H9 (cell line): Measurements from ENCODE around the gene FTHL17. TPM values are rescaled to one million over a fixed set of nuclear protein-coding genes. Genes with fewer than 3 reads are reported as not detected.

ENCODE experiments used
- DNase-seq: peaks from one replicate; pipeline ENCODE4 v3.0.0-alpha.2; 2017
- H2AFZ ChIP-seq: one replicate; pipeline ENCODE4 v1.6.1; 2013; ENCODE audit warnings: mild to moderate bottlenecking, low read length, control low read depth, moderate library complexity
- H2AK5ac ChIP-seq: 2 replicates; pipeline ENCODE4 v1.6.1; 2013; ENCODE audit warnings: low read length, control low read depth, mixed read lengths; ENCODE audit not compliant: insufficient read length
- H2BK120ac ChIP-seq: one replicate; pipeline ENCODE4 v1.6.1; 2013; ENCODE audit warnings: low read depth, mild to moderate bottlenecking, low read length, control low read depth, inconsistent platforms; ENCODE audit not compliant: poor library complexity, severe bottlenecking
- H2BK12ac ChIP-seq: 2 replicates; pipeline ENCODE4 v1.6.1; 2013; ENCODE audit warnings: low read length, control low read depth, mixed read lengths, low read depth; ENCODE audit not compliant: insufficient read length
- H2BK15ac ChIP-seq: 2 replicates; pipeline ENCODE4 v1.6.1; 2013; ENCODE audit warnings: low read depth, low read length, control low read depth
- H2BK20ac ChIP-seq: one replicate; pipeline ENCODE4 v1.6.1; 2013; ENCODE audit warnings: low read depth, mild to moderate bottlenecking, low read length, control low read depth, inconsistent platforms; ENCODE audit not compliant: poor library complexity, severe bottlenecking
- H2BK5ac ChIP-seq: 2 replicates; pipeline ENCODE4 v1.6.1; 2013; ENCODE audit warnings: low read length, control low read depth, mixed read lengths; ENCODE audit not compliant: insufficient read length
- H3K14ac ChIP-seq: 2 replicates; pipeline ENCODE4 v1.6.1; 2013; ENCODE audit warnings: low read length, control low read depth; ENCODE audit not compliant: insufficient read depth
- H3K18ac ChIP-seq: 2 replicates; pipeline ENCODE4 v1.6.1; 2013; ENCODE audit warnings: low read depth, mild to moderate bottlenecking, mixed read lengths, low read length, control low read depth; ENCODE audit not compliant: insufficient read length
- H3K23ac ChIP-seq: 2 replicates; pipeline ENCODE4 v1.6.1; 2013; ENCODE audit warnings: low read length, control low read depth, mixed read lengths, low read depth; ENCODE audit not compliant: insufficient read length
- H3K23me2 ChIP-seq: 2 replicates; pipeline ENCODE4 v1.6.1; 2013; ENCODE audit warnings: low read depth, mild to moderate bottlenecking, mixed read lengths, low read length, control low read depth; ENCODE audit not compliant: insufficient read length, poor library complexity, severe bottlenecking
- H3K27ac ChIP-seq: 2 replicates; pipeline ENCODE4 v1.5.1; 2013; ENCODE audit warnings: low read length, control low read depth, mixed read lengths, low read depth; ENCODE audit not compliant: insufficient read length
- H3K27me3 ChIP-seq: 2 replicates; pipeline ENCODE4 v1.6.1; 2013; ENCODE audit warnings: low read length, control low read depth, inconsistent platforms; ENCODE audit not compliant: insufficient read depth
- H3K4ac ChIP-seq: 2 replicates; pipeline ENCODE4 v1.6.1; 2013; ENCODE audit warnings: low read depth, mild to moderate bottlenecking, control low read depth, inconsistent platforms, low read length, moderate library complexity
- H3K4me1 ChIP-seq: 2 replicates; pipeline ENCODE4 v1.6.1; 2013; ENCODE audit warnings: low read length, control low read depth, inconsistent platforms; ENCODE audit not compliant: insufficient read depth
- H3K4me2 ChIP-seq: 2 replicates; pipeline ENCODE4 v1.6.1; 2013; ENCODE audit warnings: low read length, control low read depth, mixed read lengths; ENCODE audit not compliant: insufficient read length, insufficient read depth
- H3K56ac ChIP-seq: 2 replicates; pipeline ENCODE4 v1.6.1; 2013; ENCODE audit warnings: low read depth, mild to moderate bottlenecking, mixed read lengths, low read length, control low read depth; ENCODE audit not compliant: insufficient read length
- H3K79me1 ChIP-seq: 2 replicates; pipeline ENCODE4 v1.6.1; 2013; ENCODE audit warnings: low read depth, mild to moderate bottlenecking, moderate library complexity, low read length, control low read depth, inconsistent platforms; ENCODE audit not compliant: insufficient read depth, poor library complexity, severe bottlenecking
- H3K79me2 ChIP-seq: 2 replicates; pipeline ENCODE4 v1.6.1; 2013; ENCODE audit warnings: low read length, control low read depth, inconsistent platforms; ENCODE audit not compliant: insufficient read depth
- H3K9ac ChIP-seq: 2 replicates; pipeline ENCODE4 v1.6.1; 2013; ENCODE audit warnings: low read length, control low read depth, mixed read lengths; ENCODE audit not compliant: insufficient read length; ENCODE audit errors: extremely low read depth
- H3K9me3 ChIP-seq: one replicate; pipeline ENCODE4 v1.6.1; 2013; ENCODE audit warnings: low read depth, low read length, inconsistent platforms; ENCODE audit not compliant: control insufficient read depth
- H3T11ph ChIP-seq: one replicate; pipeline ENCODE4 v1.6.1; 2013; ENCODE audit warnings: mild to moderate bottlenecking, low read length, control low read depth, inconsistent platforms
- H4K20me1 ChIP-seq: one replicate; pipeline ENCODE4 v1.6.1; 2013; ENCODE audit not compliant: control insufficient read depth, insufficient read length, insufficient read depth
- H4K5ac ChIP-seq: 2 replicates; pipeline ENCODE4 v1.6.1; 2013; ENCODE audit warnings: low read depth, mild to moderate bottlenecking, mixed read lengths, low read length, control low read depth; ENCODE audit not compliant: insufficient read length
- H4K8ac ChIP-seq: replicated peaks from 2 replicates; pipeline ENCODE4 v1.6.1; 2013; ENCODE audit warnings: low read length, control low read depth, mixed read lengths, low read depth; ENCODE audit not compliant: insufficient read length
- H4K91ac ChIP-seq: 2 replicates; pipeline ENCODE4 v1.6.1; 2013; ENCODE audit warnings: low read depth, mild to moderate bottlenecking, moderate library complexity, mixed read lengths, low read length, control low read depth; ENCODE audit not compliant: insufficient read length
- H3K27ac Mint-ChIP-seq, 3 experiments: 2 replicates in 2 of 3; 3 replicates in 1 of 3; pipeline ENCODE4 v1.8.0; 2020 to 2021; ENCODE audit warnings: mixed read lengths in 3 of 3, mild to moderate bottlenecking in 1 of 3, moderate library complexity in 1 of 3
- H3K27me3 Mint-ChIP-seq: 2 replicates; pipeline ENCODE4 v1.8.0; 2021; ENCODE audit warnings: low read depth, mild to moderate bottlenecking, moderate library complexity, mixed read lengths
- H3K36me3 Mint-ChIP-seq, 3 experiments: 2 replicates in 2 of 3; 3 replicates in 1 of 3; pipeline ENCODE4 v1.8.0; 2020 to 2021; ENCODE audit warnings: low read depth in 3 of 3, mixed read lengths in 3 of 3; ENCODE audit not compliant: insufficient read depth in 1 of 3
- H3K4me1 Mint-ChIP-seq, 2 experiments: 2 replicates each; pipeline ENCODE4 v1.8.0; 2020; ENCODE audit warnings: mixed read lengths in 2 of 2
- H3K4me3 Mint-ChIP-seq, 2 experiments: 2 replicates in 1 of 2; 3 replicates in 1 of 2; pipeline ENCODE4 v1.8.0; 2020 to 2021; ENCODE audit warnings: mild to moderate bottlenecking in 2 of 2, mixed read lengths in 2 of 2, moderate library complexity in 1 of 2
- H3K9me3 Mint-ChIP-seq, 2 experiments: 2 replicates in 1 of 2; 3 replicates in 1 of 2; pipeline ENCODE4 v1.8.0; 2020; ENCODE audit warnings: mild to moderate bottlenecking in 2 of 2, mixed read lengths in 2 of 2, moderate library complexity in 1 of 2
- WGBS: extraction: QIAGEN DNeasy Blood & Tissue Kit; methylation state at CpG from one replicate; pipeline ENCODE4 v1.1.7; 2013; ENCODE audit warnings: missing lambda C conversion rate, low lambda C conversion rate, mixed read lengths; ENCODE audit not compliant: insufficient read length; ENCODE audit errors: extremely low coverage; 5-methylcytosine and 5-hydroxymethylcytosine counted together
- long read RNA-seq: library from polyadenylated mRNA; unstranded; transcript quantifications from one replicate; pipeline ENCODE4 v2.0.0, GENCODE V29; 2020
- total RNA-seq: library from RNA; stranded (reverse); gene quantifications from 2 replicates; pipeline ENCODE4 v1.2.1, GENCODE V29; 2021
- TF ChIP-seq, protein P1 (sequence below): fragments of 200-600 bp; sonication (generic); conservative IDR thresholded peaks from 3 replicates; pipeline ENCODE4 v1.8.0; 2021; ENCODE audit warnings: antibody characterized with exemption, mild to moderate bottlenecking

FTHL17 gene
- total RNA-seq = not detected in 2 replicates
- long read RNA-seq = 0 reads

DNA sequence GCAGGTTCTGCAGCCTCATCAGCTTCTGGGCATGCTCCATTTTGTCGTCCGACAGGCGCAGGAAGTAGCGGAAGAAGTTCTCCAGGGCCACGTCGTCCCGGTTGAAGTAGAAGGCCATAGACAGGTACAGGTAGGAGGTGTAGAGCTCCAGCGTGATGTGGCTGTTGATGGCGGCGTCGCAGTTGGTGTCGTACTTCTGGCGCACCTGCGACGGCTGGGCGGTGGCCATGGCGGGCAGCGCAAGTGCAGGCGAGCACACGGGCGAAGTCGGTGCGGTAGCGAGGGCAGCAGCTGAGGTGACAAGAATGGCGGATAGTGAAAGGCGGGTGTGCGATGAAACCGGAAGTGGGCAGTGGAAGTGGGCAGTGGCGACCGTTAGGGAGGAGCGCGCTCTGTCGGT, at the start of gene FTHL17:
FTHL17 (minus strand) TSS at position 317 of the 400 bp plus-strand sequence; CDS start at position 229, 88 bp downstream.
- no peak within 1 kb of the TSS for H4K91ac ChIP-seq
- H3K23ac ChIP-seq = no peak within 1 kb of the TSS
- Mint-ChIP-seq H3K27me3 (no peaks in the 10 kb centered on the region; the same call in 1 of the 2 replicates), H3K36me3 (peaks cover 10 to 17% (median 12%) of the 10 kb centered on the region in 3 experiments), H3K27ac (no peak within 1 kb of the TSS), H3K4me3 (no peak within 1 kb of the TSS; a peak in 1 of 5 replicates), H3K9me3 (peaks cover 74% of the 10 kb centered on the region in 2 experiments), H3K4me1 (no peaks in the 10 kb centered on the region; a peak in 1 of 4 replicates)
- H2AK5ac ChIP-seq = no peak within 1 kb of the TSS
- H4K5ac ChIP-seq = no peak within 1 kb of the TSS
- H2BK20ac ChIP-seq = no peak within 1 kb of the TSS
- H3K23me2 ChIP-seq = no peaks in the 10 kb centered on the region
- H2BK12ac ChIP-seq = no peak within 1 kb of the TSS
- no peak for DNase-seq
- no peaks in the 10 kb centered on the region for H3K79me2 ChIP-seq
- no CpG with 5 or more reads among the region's 33 CpGs for whole genome bisulfite sequencing
- no peak within 1 kb of the TSS for H3K14ac ChIP-seq
- no peak within 1 kb of the TSS for H3K27ac ChIP-seq
- no peak within 1 kb of the TSS for H2AFZ ChIP-seq
- H3K79me1 ChIP-seq = no peaks in the 10 kb centered on the region
- no peak within 1 kb of the TSS for H3T11ph ChIP-seq
- no peaks in the 10 kb centered on the region for H3K27me3 ChIP-seq
- H3K18ac ChIP-seq = no peak within 1 kb of the TSS
- no peak within 1 kb of the TSS for H2BK5ac ChIP-seq
- H2BK120ac ChIP-seq = no peak within 1 kb of the TSS
- H3K9me3 ChIP-seq = peaks cover 8% of the 10 kb centered on the region
- no peaks in the 10 kb centered on the region for H3K4me1 ChIP-seq
- no peak within 1 kb of the TSS for H3K4me2 ChIP-seq
- H3K9ac ChIP-seq = no peak within 1 kb of the TSS
- no peak within 1 kb of the TSS for H3K56ac ChIP-seq
- H4K8ac ChIP-seq = no peak within 1 kb of the TSS
- H4K20me1 ChIP-seq = no peaks in the 10 kb centered on the region
- no peak within 1 kb of the TSS for H2BK15ac ChIP-seq
- TF ChIP-seq, protein P1, sequence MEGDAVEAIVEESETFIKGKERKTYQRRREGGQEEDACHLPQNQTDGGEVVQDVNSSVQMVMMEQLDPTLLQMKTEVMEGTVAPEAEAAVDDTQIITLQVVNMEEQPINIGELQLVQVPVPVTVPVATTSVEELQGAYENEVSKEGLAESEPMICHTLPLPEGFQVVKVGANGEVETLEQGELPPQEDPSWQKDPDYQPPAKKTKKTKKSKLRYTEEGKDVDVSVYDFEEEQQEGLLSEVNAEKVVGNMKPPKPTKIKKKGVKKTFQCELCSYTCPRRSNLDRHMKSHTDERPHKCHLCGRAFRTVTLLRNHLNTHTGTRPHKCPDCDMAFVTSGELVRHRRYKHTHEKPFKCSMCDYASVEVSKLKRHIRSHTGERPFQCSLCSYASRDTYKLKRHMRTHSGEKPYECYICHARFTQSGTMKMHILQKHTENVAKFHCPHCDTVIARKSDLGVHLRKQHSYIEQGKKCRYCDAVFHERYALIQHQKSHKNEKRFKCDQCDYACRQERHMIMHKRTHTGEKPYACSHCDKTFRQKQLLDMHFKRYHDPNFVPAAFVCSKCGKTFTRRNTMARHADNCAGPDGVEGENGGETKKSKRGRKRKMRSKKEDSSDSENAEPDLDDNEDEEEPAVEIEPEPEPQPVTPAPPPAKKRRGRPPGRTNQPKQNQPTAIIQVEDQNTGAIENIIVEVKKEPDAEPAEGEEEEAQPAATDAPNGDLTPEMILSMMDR = no peak
- no peak within 1 kb of the TSS for H3K4ac ChIP-seq
